Caco-2 (cell line): ENCODE measurements around the gene N4BP2. TPM values are rescaled to one million over a fixed set of nuclear protein-coding genes. Genes with fewer than 3 reads are reported as not detected.
A peak's percentile ranks its signal among the peaks of the same experiment; 100 is the strongest.

Experiments
- BruUV-seq: library from RNA; stranded (reverse); fragments of 400-500 nt; replicated peaks from 2 replicates; lab custom pipeline; 2021; lab: Mats Ljungman, UMichigan
- CTCF ChIA-PET: fragments of 300-600 bp; sonication (Branson Sonifier 250); formaldehyde crosslinking; loops from one replicate; lab custom pipeline; 2022; ENCODE audit warnings: antibody characterized with exemption; lab: Charles Lee
- POLR2A ChIA-PET: fragments of 300-600 bp; sonication (Branson Sonifier 250); formaldehyde crosslinking; loops from one replicate; lab custom pipeline; 2022; ENCODE audit warnings: antibody characterized with exemption; lab: Charles Lee
- DNase-seq, 2 experiments: peaks; one replicate each; pipeline versions ENCODE4 v3.0.0 to v3.0.0-alpha.2; 2020 to 2022
- H3K27me3 ChIP-seq: replicated peaks from 2 replicates; pipeline ENCODE4 v1.6.0; 2011; ENCODE audit warnings: low read length; ENCODE audit not compliant: control insufficient read depth, insufficient read depth
- H3K36me3 ChIP-seq: 2 replicates; pipeline ENCODE4 v1.5.1; 2011; ENCODE audit warnings: low read length; ENCODE audit not compliant: control insufficient read depth, insufficient read depth
- H3K4me1 ChIP-seq: fragments of 250-450 bp; sonication (Bioruptor Pico); 2 replicates; pipeline ENCODE4 v1.5.1; 2020; ENCODE audit warnings: mild to moderate bottlenecking
- H3K4me3 ChIP-seq: 2 replicates; pipeline ENCODE4 v1.5.1; 2011; ENCODE audit warnings: low read depth, mild to moderate bottlenecking, control low read depth, low read length
- H3K9me3 ChIP-seq: fragments of 250-450 bp; sonication (Bioruptor Pico); 2 replicates; pipeline ENCODE4 v1.5.1; 2020; ENCODE audit warnings: mild to moderate bottlenecking, moderate library complexity
- H3K27ac Mint-ChIP-seq: one replicate; pipeline ENCODE4 v1.8.0; 2022; ENCODE audit warnings: mixed read lengths; ENCODE audit not compliant: unreplicated experiment
- H3K27me3 Mint-ChIP-seq: one replicate; pipeline ENCODE4 v1.8.0; 2022; ENCODE audit warnings: mixed read lengths; ENCODE audit not compliant: insufficient read depth, unreplicated experiment
- H3K36me3 Mint-ChIP-seq: one replicate; pipeline ENCODE4 v1.8.0; 2022; ENCODE audit warnings: mild to moderate bottlenecking, mixed read lengths; ENCODE audit not compliant: insufficient read depth, unreplicated experiment
- H3K4me1 Mint-ChIP-seq: one replicate; pipeline ENCODE4 v1.8.0; 2022; ENCODE audit warnings: low read depth, mixed read lengths; ENCODE audit not compliant: unreplicated experiment
- H3K4me3 Mint-ChIP-seq: one replicate; pipeline ENCODE4 v1.8.0; 2022; ENCODE audit warnings: mild to moderate bottlenecking, moderate library complexity, mixed read lengths; ENCODE audit not compliant: unreplicated experiment
- H3K9me3 Mint-ChIP-seq: one replicate; pipeline ENCODE4 v1.8.0; 2022; ENCODE audit warnings: mixed read lengths; ENCODE audit not compliant: unreplicated experiment
- intact Hi-C: fragments of 100-400 bp; cut with micrococcal nuclease; formaldehyde crosslinking; loops from one replicate; pipeline ENCODE4 v1.10.0; 2022; ENCODE audit not compliant: unreplicated experiment
- total RNA-seq: library from RNA; stranded (reverse); gene quantifications from 2 replicates; pipeline ENCODE4 v1.2.3, GENCODE V29; 2022
- TF ChIP-seq, protein P1 (sequence below), 2 experiments: fragments of 200-600 bp in 1 of 2; IDR thresholded peaks; 1 replicate in 1 of 2; 2 replicates in 1 of 2; pipeline versions ENCODE4 v1.5.1 to v1.8.0; 2011 to 2022; ENCODE audit warnings: antibody characterized with exemption in 1 of 2, control low read depth in 1 of 2, inconsistent platforms in 1 of 2, low read depth in 1 of 2, low read length in 1 of 2, mild to moderate bottlenecking in 1 of 2, moderate library complexity in 1 of 2; ENCODE audit not compliant: insufficient read depth in 1 of 2, severe bottlenecking in 1 of 2, unreplicated experiment in 1 of 2

N4BP2 gene
- total RNA-seq, 1 experiment from 2014 or later: 28.7 TPM

DNA sequence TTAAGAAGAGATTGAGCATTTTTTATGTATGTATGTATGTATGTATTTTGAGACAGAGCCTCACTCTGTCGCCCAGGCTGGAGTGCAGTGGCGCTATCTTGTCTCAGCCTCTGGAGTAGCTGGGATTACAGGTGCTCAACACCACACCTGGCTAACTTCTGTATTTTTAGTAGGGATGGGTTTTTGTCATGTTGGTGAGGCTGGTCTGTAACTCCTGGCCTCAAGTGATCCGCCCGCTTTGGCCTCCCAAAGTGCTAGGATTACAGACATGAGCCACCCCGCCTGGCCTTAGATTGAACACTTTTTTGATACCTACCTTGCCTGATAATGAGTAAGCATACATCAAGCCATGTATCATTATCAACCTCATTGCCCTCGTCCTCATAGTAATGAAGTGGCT is 2.7 kb downstream of the N4BP2 start:
- H3K27ac Mint-ChIP-seq: no peak overlapping the region
- H3K4me3 ChIP-seq: no peak overlapping the region
- peaks cover 13% of the 10 kb centered on the region for H3K4me1 Mint-ChIP-seq
- TF ChIP-seq, protein P1, sequence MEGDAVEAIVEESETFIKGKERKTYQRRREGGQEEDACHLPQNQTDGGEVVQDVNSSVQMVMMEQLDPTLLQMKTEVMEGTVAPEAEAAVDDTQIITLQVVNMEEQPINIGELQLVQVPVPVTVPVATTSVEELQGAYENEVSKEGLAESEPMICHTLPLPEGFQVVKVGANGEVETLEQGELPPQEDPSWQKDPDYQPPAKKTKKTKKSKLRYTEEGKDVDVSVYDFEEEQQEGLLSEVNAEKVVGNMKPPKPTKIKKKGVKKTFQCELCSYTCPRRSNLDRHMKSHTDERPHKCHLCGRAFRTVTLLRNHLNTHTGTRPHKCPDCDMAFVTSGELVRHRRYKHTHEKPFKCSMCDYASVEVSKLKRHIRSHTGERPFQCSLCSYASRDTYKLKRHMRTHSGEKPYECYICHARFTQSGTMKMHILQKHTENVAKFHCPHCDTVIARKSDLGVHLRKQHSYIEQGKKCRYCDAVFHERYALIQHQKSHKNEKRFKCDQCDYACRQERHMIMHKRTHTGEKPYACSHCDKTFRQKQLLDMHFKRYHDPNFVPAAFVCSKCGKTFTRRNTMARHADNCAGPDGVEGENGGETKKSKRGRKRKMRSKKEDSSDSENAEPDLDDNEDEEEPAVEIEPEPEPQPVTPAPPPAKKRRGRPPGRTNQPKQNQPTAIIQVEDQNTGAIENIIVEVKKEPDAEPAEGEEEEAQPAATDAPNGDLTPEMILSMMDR (IDR thresholded peaks at IDR 0.05; ENCODE audit: insufficient read depth in 1 of 2, low read depth in 1 of 2, low read length in 1 of 2, severe bottlenecking in 1 of 2, unreplicated experiment in 1 of 2): no peak
- H3K27me3 Mint-ChIP-seq: no peaks in the 10 kb centered on the region
- intact Hi-C loops: loop anchor here (5.0 kb wide), 2 partner anchors 258 to 362 kb away; partner anchors contain the start of gene UBE2K
- no peak for DNase-seq
- peak overlapping the region; percentile 38 for H3K4me3 Mint-ChIP-seq
- no peaks in the 10 kb centered on the region for H3K36me3 ChIP-seq
- CTCF ChIA-PET: interaction anchor here (0.7 kb wide), 1 partner anchor 75 kb away, joined by 3 read pairs; no protein-coding TSS in a partner anchor
- H3K36me3 Mint-ChIP-seq: peaks cover 43% of the 10 kb centered on the region
- no peaks in the 10 kb centered on the region for H3K9me3 Mint-ChIP-seq
- H3K4me1 ChIP-seq: peaks cover 5% of the 10 kb centered on the region; the same call in 1 of the 2 replicates
- H3K27me3 ChIP-seq: no peaks in the 10 kb centered on the region
- H3K9me3 ChIP-seq: no peaks in the 10 kb centered on the region
- POLR2A ChIA-PET: no interaction called here
- no TSS peak for BruUV-seq

DNA sequence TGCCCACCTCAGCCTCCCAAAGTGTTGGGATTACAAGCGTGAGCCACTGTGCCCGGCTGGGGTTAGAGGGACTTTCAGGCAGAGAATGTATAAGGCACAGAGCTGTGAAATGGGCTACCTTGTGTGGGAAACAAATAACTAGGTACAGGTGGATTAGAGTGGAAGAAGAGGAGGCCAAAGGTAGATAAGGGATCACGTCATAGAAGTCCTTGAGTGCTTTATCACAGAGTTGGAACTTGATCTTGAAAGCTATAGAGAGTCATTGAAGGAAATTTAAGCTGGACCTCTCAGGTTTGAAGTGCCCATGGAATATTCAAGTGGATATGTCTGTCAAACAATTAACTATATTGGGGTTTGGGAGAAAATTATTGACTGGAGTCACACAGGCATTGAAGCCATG is 8.4 kb downstream of the N4BP2 start:
- Mint-ChIP-seq H3K4me1 (no peaks in the 10 kb centered on the region), H3K27me3 (no peaks in the 10 kb centered on the region), H3K9me3 (no peaks in the 10 kb centered on the region), H3K36me3 (peaks cover 44% of the 10 kb centered on the region), H3K4me3 (no peak overlapping the region), H3K27ac (no peak overlapping the region)
- BruUV-seq: no TSS peak
- DNase-seq: no peak
- TF ChIP-seq, protein P1 (IDR thresholded peaks at IDR 0.05; ENCODE audit: insufficient read depth in 1 of 2, low read depth in 1 of 2, low read length in 1 of 2, severe bottlenecking in 1 of 2, unreplicated experiment in 1 of 2): no peak
- H3K27me3 ChIP-seq: no peaks in the 10 kb centered on the region
- H3K4me3 ChIP-seq: no peak overlapping the region
- no peaks in the 10 kb centered on the region for H3K4me1 ChIP-seq
- ChIA-PET CTCF (no interaction called here), POLR2A (no interaction called here)
- no peaks in the 10 kb centered on the region for H3K9me3 ChIP-seq
- H3K36me3 ChIP-seq: no peaks in the 10 kb centered on the region
- intact Hi-C loops: no loop called here

DNA sequence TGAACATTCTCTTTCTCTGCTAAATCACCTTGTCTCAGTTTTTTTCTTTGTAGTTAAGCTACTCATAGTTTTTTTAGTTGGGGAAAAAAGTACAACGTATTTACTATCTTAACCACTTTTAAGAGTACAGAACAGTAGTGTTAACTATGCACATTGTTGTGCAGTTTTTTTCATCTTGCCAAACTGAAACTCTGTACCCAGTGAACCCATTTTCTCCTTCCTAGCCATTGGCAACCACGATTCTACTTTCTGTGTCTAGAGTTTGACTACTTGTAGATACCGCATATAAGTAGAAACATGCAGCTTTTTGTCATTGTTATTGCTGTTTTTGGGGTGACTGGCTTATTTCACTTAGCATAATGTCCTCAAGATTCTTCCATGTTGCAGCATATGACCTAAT is 10.0 kb downstream of the N4BP2 start:
- intact Hi-C loops: no loop called here
- Mint-ChIP-seq H3K27ac (no peak overlapping the region), H3K36me3 (peaks cover 43% of the 10 kb centered on the region), H3K9me3 (no peaks in the 10 kb centered on the region), H3K27me3 (no peaks in the 10 kb centered on the region), H3K4me1 (no peaks in the 10 kb centered on the region), H3K4me3 (no peak overlapping the region)
- BruUV-seq: no TSS peak
- no peaks in the 10 kb centered on the region for H3K4me1 ChIP-seq
- H3K4me3 ChIP-seq: no peak overlapping the region
- POLR2A ChIA-PET: no interaction called here
- no peaks in the 10 kb centered on the region for H3K9me3 ChIP-seq
- no peaks in the 10 kb centered on the region for H3K36me3 ChIP-seq
- H3K27me3 ChIP-seq: no peaks in the 10 kb centered on the region
- TF ChIP-seq, protein P1 (IDR thresholded peaks at IDR 0.05; ENCODE audit: insufficient read depth in 1 of 2, low read depth in 1 of 2, low read length in 1 of 2, severe bottlenecking in 1 of 2, unreplicated experiment in 1 of 2): no peak
- DNase-seq: no peak
- CTCF ChIA-PET: interaction anchor here (0.6 kb wide), 1 partner anchor 435 kb away, joined by 3 read pairs; no protein-coding TSS in a partner anchor
